Measurements from ENCODE around the gene SDK1. TPM values are rescaled to one million over a fixed set of nuclear protein-coding genes. Genes with fewer than 3 reads are reported as not detected.

The SDK1 gene
- total RNA-seq, 2 donors from 2014 or later, result 4.8 to 13.2 TPM

DNA sequence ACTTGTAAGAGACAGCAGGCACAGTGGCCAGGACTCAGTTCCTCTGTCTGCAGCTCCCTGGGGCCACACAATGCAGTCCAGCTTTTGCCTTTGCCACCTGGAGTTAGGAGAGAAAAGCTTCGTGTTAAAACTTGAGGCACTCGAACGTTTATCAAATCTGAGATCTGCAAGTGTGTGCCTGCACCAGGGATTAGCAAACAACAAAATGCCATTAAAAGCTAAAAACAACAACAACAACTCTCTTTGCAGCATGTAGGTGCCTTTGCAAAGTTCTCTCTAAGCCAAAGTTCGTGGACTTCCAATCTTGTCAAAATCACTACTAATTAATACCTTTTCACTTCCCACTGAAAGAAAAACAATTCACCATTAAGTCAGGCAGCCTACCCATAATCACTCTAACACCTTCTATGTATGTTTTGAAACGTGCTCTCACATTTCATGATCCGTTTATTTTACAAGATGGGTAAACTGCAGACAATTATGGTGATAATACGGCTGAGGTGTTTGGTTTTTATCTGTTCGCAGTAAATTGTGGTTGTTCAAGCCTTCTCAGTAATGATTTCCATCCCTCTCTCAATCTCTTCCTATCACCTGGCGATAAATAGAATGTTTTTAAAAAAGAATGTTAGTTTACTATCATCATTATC lies 36.2 kb upstream of the SDK1 start:
- Histone ChIP-seq H3K27me3 (replicated peaks; ENCODE audit: insufficient read depth) (no peaks in the 10 kb centered on the region), H3K9me3 (no peaks in the 10 kb centered on the region), H3K27ac (no peak overlapping the region), H3K4me1 (replicated peaks) (no peaks in the 10 kb centered on the region), H3K4me3 (no peak overlapping the region), H3K36me3 (no peaks in the 10 kb centered on the region)
- intact Hi-C loops (cut with DNase I), result no loop called here
- TF ChIP-seq, protein P1, sequence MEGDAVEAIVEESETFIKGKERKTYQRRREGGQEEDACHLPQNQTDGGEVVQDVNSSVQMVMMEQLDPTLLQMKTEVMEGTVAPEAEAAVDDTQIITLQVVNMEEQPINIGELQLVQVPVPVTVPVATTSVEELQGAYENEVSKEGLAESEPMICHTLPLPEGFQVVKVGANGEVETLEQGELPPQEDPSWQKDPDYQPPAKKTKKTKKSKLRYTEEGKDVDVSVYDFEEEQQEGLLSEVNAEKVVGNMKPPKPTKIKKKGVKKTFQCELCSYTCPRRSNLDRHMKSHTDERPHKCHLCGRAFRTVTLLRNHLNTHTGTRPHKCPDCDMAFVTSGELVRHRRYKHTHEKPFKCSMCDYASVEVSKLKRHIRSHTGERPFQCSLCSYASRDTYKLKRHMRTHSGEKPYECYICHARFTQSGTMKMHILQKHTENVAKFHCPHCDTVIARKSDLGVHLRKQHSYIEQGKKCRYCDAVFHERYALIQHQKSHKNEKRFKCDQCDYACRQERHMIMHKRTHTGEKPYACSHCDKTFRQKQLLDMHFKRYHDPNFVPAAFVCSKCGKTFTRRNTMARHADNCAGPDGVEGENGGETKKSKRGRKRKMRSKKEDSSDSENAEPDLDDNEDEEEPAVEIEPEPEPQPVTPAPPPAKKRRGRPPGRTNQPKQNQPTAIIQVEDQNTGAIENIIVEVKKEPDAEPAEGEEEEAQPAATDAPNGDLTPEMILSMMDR (IDR thresholded peaks at IDR 0.05), result no peak
- TF ChIP-seq POLR2A (IDR thresholded peaks at IDR 0.05) (no peak), POLR2AphosphoS5 (IDR thresholded peaks at IDR 0.05) (no peak)
- WGBS, result 42% methylated on average over 9 of the region's 9 CpGs
- no peak for DNase-seq (ENCODE audit: low spot score)

DNA sequence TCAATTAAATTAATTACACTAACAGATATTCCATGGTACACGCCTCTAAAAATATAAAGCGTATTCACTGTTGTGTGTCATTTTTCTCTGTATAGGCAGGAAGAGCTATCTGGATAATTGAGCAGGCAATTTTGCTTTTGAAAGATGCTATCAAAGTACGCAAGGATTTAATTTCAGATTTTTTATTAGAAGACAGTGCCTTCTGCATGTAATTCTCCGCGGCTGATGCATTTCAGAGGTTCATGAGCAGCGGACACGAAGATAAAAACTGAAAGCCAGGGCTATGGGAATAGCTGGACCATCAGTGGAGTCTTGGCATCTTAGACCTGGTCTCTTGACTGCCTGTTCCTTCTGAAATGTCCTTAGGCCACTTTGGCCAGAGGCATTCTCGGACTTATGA lies 35.7 kb upstream of the SDK1 start:
- TF ChIP-seq, protein P1 (IDR thresholded peaks at IDR 0.05), result no peak
- TF ChIP-seq POLR2A (IDR thresholded peaks at IDR 0.05) (no peak), POLR2AphosphoS5 (IDR thresholded peaks at IDR 0.05) (no peak)
- Histone ChIP-seq H3K27ac (no peak overlapping the region), H3K36me3 (no peaks in the 10 kb centered on the region), H3K9me3 (no peaks in the 10 kb centered on the region), H3K4me1 (replicated peaks) (no peaks in the 10 kb centered on the region), H3K27me3 (replicated peaks; ENCODE audit: insufficient read depth) (no peaks in the 10 kb centered on the region), H3K4me3 (no peak overlapping the region)
- intact Hi-C loops (cut with DNase I), result no loop called here
- 75% methylated on average over 8 of the region's 8 CpGs for WGBS
- DNase-seq (ENCODE audit: low spot score), result no peak

DNA sequence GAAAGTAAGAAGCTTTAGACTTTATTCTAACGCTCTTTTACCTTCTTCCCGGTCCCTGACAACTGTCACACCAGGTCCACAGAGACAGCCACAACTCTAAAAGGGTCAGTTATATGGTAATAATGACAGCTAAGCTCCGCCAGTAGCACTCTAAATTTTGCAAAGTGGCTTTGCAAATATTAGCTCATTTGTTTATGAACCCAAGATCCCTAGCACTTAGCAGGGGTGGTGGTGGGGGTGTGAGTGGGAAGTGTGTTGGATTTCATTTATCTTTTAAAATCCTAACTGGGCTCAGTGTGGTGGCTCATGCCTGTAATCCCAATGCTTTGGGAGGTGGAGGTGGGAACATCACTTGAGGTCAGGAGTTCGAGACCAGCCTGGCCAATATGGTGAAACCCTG lies 34.8 kb upstream of the SDK1 start:
- TF ChIP-seq, protein P1 (IDR thresholded peaks at IDR 0.05), result no peak
- TF ChIP-seq POLR2AphosphoS5 (IDR thresholded peaks at IDR 0.05), result no peak
- TF ChIP-seq POLR2A (IDR thresholded peaks at IDR 0.05), result no peak
- WGBS, result 94% methylated on average over 4 of the region's 4 CpGs
- no peaks in the 10 kb centered on the region for H3K27me3 ChIP-seq (replicated peaks; ENCODE audit: insufficient read depth)
- no peaks in the 10 kb centered on the region for H3K36me3 ChIP-seq
- H3K4me1 ChIP-seq (replicated peaks), result no peaks in the 10 kb centered on the region
- intact Hi-C loops (cut with DNase I), result no loop called here
- H3K4me3 ChIP-seq, result no peak overlapping the region
- no peaks in the 10 kb centered on the region for H3K9me3 ChIP-seq
- no peak overlapping the region for H3K27ac ChIP-seq
- DNase-seq (ENCODE audit: low spot score), result no peak

DNA sequence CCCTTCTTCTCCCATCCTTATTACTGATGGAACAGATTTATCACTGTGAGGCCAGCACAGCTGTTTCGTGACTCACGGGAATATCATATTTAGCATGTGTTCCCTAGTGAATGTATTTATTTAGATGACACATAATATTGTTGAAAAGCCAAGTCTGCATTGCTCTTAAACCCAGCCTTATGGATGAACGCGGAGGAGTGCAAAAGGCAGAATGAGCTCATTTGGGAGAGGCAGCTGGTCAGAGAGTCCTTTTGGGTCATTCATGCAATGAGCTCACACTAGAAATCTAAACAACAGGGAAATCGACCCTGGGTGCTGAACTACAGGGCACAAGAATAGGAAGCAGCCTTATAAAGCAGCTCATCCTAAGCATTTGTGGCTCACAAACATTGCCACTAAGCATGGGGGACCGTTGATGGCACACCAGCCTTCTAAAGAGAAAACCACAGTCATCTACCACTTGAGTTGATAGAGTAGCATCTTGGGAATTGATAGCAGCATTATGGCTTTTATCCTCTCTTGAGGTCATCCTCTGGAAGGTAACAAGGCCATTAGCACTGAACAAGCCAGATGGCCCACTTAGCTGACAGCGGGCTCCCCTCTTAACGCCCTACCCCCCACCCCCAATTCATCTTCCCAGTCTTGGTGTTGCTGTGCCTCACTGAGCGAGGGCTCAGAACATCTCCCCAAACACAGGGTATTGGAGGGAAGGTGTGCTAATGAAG lies 32.9 kb upstream of the SDK1 start:
- DNase-seq (ENCODE audit: low spot score), result no peak
- Histone ChIP-seq H3K4me1 (replicated peaks) (no peaks in the 10 kb centered on the region), H3K36me3 (no peaks in the 10 kb centered on the region), H3K27me3 (replicated peaks; ENCODE audit: insufficient read depth) (no peaks in the 10 kb centered on the region), H3K27ac (no peak overlapping the region), H3K4me3 (no peak overlapping the region), H3K9me3 (no peaks in the 10 kb centered on the region)
- intact Hi-C loops (cut with DNase I), result no loop called here
- TF ChIP-seq, protein P1 (IDR thresholded peaks at IDR 0.05), result no peak
- TF ChIP-seq POLR2A (IDR thresholded peaks at IDR 0.05) (no peak), POLR2AphosphoS5 (IDR thresholded peaks at IDR 0.05) (no peak)
- WGBS, result 64% methylated on average over 9 of the region's 9 CpGs

- Histone ChIP-seq H3K4me3 (no peak overlapping the region), H3K9me3 (no peaks in the 10 kb centered on the region), H3K27me3 (replicated peaks; ENCODE audit: insufficient read depth) (no peaks in the 10 kb centered on the region), H3K4me1 (replicated peaks) (no peaks in the 10 kb centered on the region), H3K36me3 (no peaks in the 10 kb centered on the region), H3K27ac (no peak overlapping the region)
- intact Hi-C loops (cut with DNase I), result no loop called here
- no peak for TF ChIP-seq POLR2AphosphoS5 (IDR thresholded peaks at IDR 0.05)
- TF ChIP-seq, protein P1 (IDR thresholded peaks at IDR 0.05), result no peak
- no peak for TF ChIP-seq POLR2A (IDR thresholded peaks at IDR 0.05)
- DNase-seq (ENCODE audit: low spot score), result no peak
Observed at GRCh38 chr7:3270362-3270761, 30.7 kb upstream of the SDK1 start.
